Measurements from ENCODE around the gene PCNT. TPM values are rescaled to one million over a fixed set of nuclear protein-coding genes. Genes with fewer than 3 reads are reported as not detected.
A peak's percentile ranks its signal among the peaks of the same experiment; 100 is the strongest.

Gene PCNT
- total RNA-seq, 1 donor = 21.6 TPM

- H3K4me3 ChIP-seq (ENCODE audit: low read depth, low read length) = no peak overlapping the region
- no peak for TF ChIP-seq CTCF (IDR thresholded peaks at IDR 0.05; ENCODE audit: insufficient read depth, low read depth, low read length)
- no peak for DNase-seq (ENCODE audit: low read depth)
These were observed 64.4 kb downstream of the PCNT start for GRCh38 chr21:46388206-46388880.

GRCh38 chr21:46388896-46389295 is 64.9 kb downstream of the PCNT start:
- DNase-seq (ENCODE audit: low read depth) = no peak
- no peak for TF ChIP-seq CTCF (IDR thresholded peaks at IDR 0.05; ENCODE audit: insufficient read depth, low read depth, low read length)
- H3K4me3 ChIP-seq (ENCODE audit: low read depth, low read length) = no peak overlapping the region

GRCh38 chr21:46390603-46391545 is 66.9 kb downstream of the PCNT start:
- no peak for DNase-seq (ENCODE audit: low read depth)
- no peak for TF ChIP-seq CTCF (IDR thresholded peaks at IDR 0.05; ENCODE audit: insufficient read depth, low read depth, low read length)
- no peak overlapping the region for H3K4me3 ChIP-seq (ENCODE audit: low read depth, low read length)

- no peak for TF ChIP-seq CTCF (IDR thresholded peaks at IDR 0.05; ENCODE audit: insufficient read depth, low read depth, low read length)
- no peak for DNase-seq (ENCODE audit: low read depth)
- no peak overlapping the region for H3K4me3 ChIP-seq (ENCODE audit: low read depth, low read length)
These were observed 67.8 kb downstream of the PCNT start for GRCh38 chr21:46391773-46392172.

GRCh38 chr21:46392921-46393320 is 69.0 kb downstream of the PCNT start:
- no peak overlapping the region for H3K4me3 ChIP-seq (ENCODE audit: low read depth, low read length)
- peak; percentile 73 for DNase-seq (ENCODE audit: low read depth)
- no peak for TF ChIP-seq CTCF (IDR thresholded peaks at IDR 0.05; ENCODE audit: insufficient read depth, low read depth, low read length)

- TF ChIP-seq CTCF (IDR thresholded peaks at IDR 0.05; ENCODE audit: insufficient read depth, low read depth, low read length) = no peak
- H3K4me3 ChIP-seq (ENCODE audit: low read depth, low read length) = no peak overlapping the region
- peak; percentile 13 for DNase-seq (ENCODE audit: low read depth)
These were observed 69.5 kb downstream of the PCNT start for GRCh38 chr21:46393451-46393940.
